COLO668 (cell line): ENCODE data around the gene MCM10.
"Not testable (repeated sequence)": the region's sequence is repeated elsewhere in the genome, so short reads cannot be mapped to it uniquely, and the experiment has no call there.

Experiments used
- DNase-seq: peaks from one replicate; lab custom pipeline; 2025; ENCODE audit not compliant: unreplicated experiment; lab: John Stamatoyannopoulos, UW

MCM10 gene

GRCh38 chr10:13160934-13161856 is at the start of gene MCM10:
Gene MCM10, plus strand, starts transcription at chr10:13161558. Its CDS starts 2,645 bp downstream, at chr10:13164203.
- DNase-seq: peak; percentile 95

GRCh38 chr10:13113544-13113943 is 47.8 kb upstream of the MCM10 start:
- no peak for DNase-seq

- DNase-seq: no peak
These were observed 45.2 kb upstream of the MCM10 start for GRCh38 chr10:13115832-13116803.

- no peak for DNase-seq
These were observed 43.2 kb upstream of the MCM10 start for GRCh38 chr10:13117841-13118783.

GRCh38 chr10:13118784-13119410 is 42.5 kb upstream of the MCM10 start:
- no peak for DNase-seq

- DNase-seq: no peak
These were observed 40.4 kb upstream of the MCM10 start for GRCh38 chr10:13120786-13121499.

- no peak for DNase-seq
These were observed 39.9 kb upstream of the MCM10 start for GRCh38 chr10:13121500-13121854.

GRCh38 chr10:13136651-13137050 is 24.7 kb upstream of the MCM10 start:
- no peak for DNase-seq

GRCh38 chr10:13139150-13139549 is 22.2 kb upstream of the MCM10 start:
- DNase-seq: no peak

- DNase-seq: no peak
These were observed 21.7 kb upstream of the MCM10 start for GRCh38 chr10:13139676-13140075.

GRCh38 chr10:13140627-13141190 is 20.6 kb upstream of the MCM10 start:
- DNase-seq: no peak

GRCh38 chr10:13143766-13144165 is 17.6 kb upstream of the MCM10 start:
- DNase-seq: no peak

GRCh38 chr10:13144814-13145213 is 16.5 kb upstream of the MCM10 start:
- no peak for DNase-seq

GRCh38 chr10:13146379-13146778 is 15.0 kb upstream of the MCM10 start:
- DNase-seq: no peak

GRCh38 chr10:13147161-13147560 is 14.2 kb upstream of the MCM10 start:
- no peak for DNase-seq

GRCh38 chr10:13152296-13152695 is 9.1 kb upstream of the MCM10 start:
- DNase-seq: no peak

GRCh38 chr10:13155860-13156259 is 5.5 kb upstream of the MCM10 start:
- not testable (repeated sequence) for DNase-seq

GRCh38 chr10:13158401-13158800 is 3.0 kb upstream of the MCM10 start:
- no peak for DNase-seq

- DNase-seq: peak; percentile 23
These were observed 506 bp downstream of the MCM10 start for GRCh38 chr10:13161857-13162271.
